Gastroesophageal sphincter (tissue), 4 donors: ENCODE data around the gene OR2W3. TPM values are rescaled to one million over a fixed set of nuclear protein-coding genes. Genes with fewer than 3 reads are reported as not detected.
"Not testable (repeated sequence)": the region's sequence is repeated elsewhere in the genome, so short reads cannot be mapped to it uniquely, and the experiment has no call there.

Experiments used
- ATAC-seq: fragments of 150-250 bp; one replicate; pipeline ENCODE4 v1.9.1; 2016; ENCODE audit warnings: mild to moderate bottlenecking, moderate library complexity
- H3K27ac ChIP-seq, 4 donors: fragments of 200-600 bp; sonication (generic) in 3 of 4; 1 replicate in 3 of 4; 2 replicates in 1 of 4; pipeline ENCODE4 v1.5.1; 2016 to 2019
- H3K27me3 ChIP-seq: fragments of 200-600 bp; sonication (generic); one replicate; pipeline ENCODE4 v1.5.1; 2019
- H3K36me3 ChIP-seq, 2 donors: fragments of 200-600 bp; sonication (generic); one replicate each; pipeline ENCODE4 v1.5.1; 2019; ENCODE audit warnings: control low read depth in 1 of 2
- H3K4me1 ChIP-seq, 3 donors: fragments of 200-600 bp; sonication (generic); 1 replicate in 2 of 3; 2 replicates in 1 of 3; pipeline ENCODE4 v1.5.1; 2016 to 2019; ENCODE audit warnings: control low read depth in 2 of 3
- H3K4me3 ChIP-seq, 2 donors: fragments of 200-600 bp; sonication (generic); one replicate each; pipeline ENCODE4 v1.5.1; 2019; ENCODE audit warnings: mild to moderate bottlenecking in 1 of 2, moderate library complexity in 1 of 2
- H3K9me3 ChIP-seq, 3 donors: fragments of 200-600 bp; sonication (generic); one replicate each; pipeline ENCODE4 v1.5.1; 2017 to 2019; ENCODE audit warnings: control low read depth in 2 of 3
- CTCF ChIP-seq, 4 experiments: fragments of 200-600 bp in 2 of 4; fragments of 450-650 bp in 2 of 4; sonication (generic) in 1 of 4; IDR thresholded peaks; one replicate each; pipeline ENCODE4 v1.5.1; 2017 to 2019; ENCODE audit warnings: antibody characterized with exemption in 4 of 4, mild to moderate bottlenecking in 2 of 4, moderate library complexity in 2 of 4
- EP300 ChIP-seq: sonication (generic); formaldehyde crosslinking; IDR thresholded peaks from one replicate; pipeline ENCODE4 v1.6.1; 2017; ENCODE audit warnings: antibody characterized with exemption, mild to moderate bottlenecking
- POLR2A ChIP-seq, 2 donors: fragments of 450-650 bp; IDR thresholded peaks; one replicate each; pipeline ENCODE4 v1.6.1; 2017; ENCODE audit warnings: antibody characterized with exemption in 2 of 2, mild to moderate bottlenecking in 2 of 2, moderate library complexity in 1 of 2
- POLR2AphosphoS5 ChIP-seq: sonication (generic); formaldehyde crosslinking; IDR thresholded peaks from one replicate; pipeline ENCODE4 v1.6.1; 2017; ENCODE audit warnings: antibody characterized with exemption
- WGBS, 2 donors: methylation state at CpG; one replicate each; pipeline ENCODE4 v1.1.5; 2018; ENCODE audit warnings: low coverage in 1 of 2; 5-methylcytosine and 5-hydroxymethylcytosine counted together
- total RNA-seq, 4 donors: library from RNA; depleted of rRNA; stranded (reverse); fragments of >200 nt; gene quantifications; one replicate each; pipeline ENCODE4 v1.1.0, GENCODE V29; 2016

OR2W3 gene
- total RNA-seq, 4 donors from 2014 or later: 0.39 to 1.6 (median 0.40) TPM; not detected in 1

- H3K36me3 ChIP-seq: no peaks in the 10 kb centered on the region
- TF ChIP-seq POLR2AphosphoS5: no peak
- no peak for TF ChIP-seq EP300
- no peak for TF ChIP-seq POLR2A (IDR thresholded peaks at IDR 0.05)
- no peak for TF ChIP-seq CTCF (IDR thresholded peaks at IDR 0.05)
- no peaks in the 10 kb centered on the region for H3K4me1 ChIP-seq
- H3K4me3 ChIP-seq: no peak overlapping the region
- H3K9me3 ChIP-seq: peaks cover 0 to 16% (median 0%) of the 10 kb centered on the region in 3 donors
- ATAC-seq: no peak
- peaks cover 14% of the 10 kb centered on the region for H3K27me3 ChIP-seq
- no peak overlapping the region for H3K27ac ChIP-seq
- WGBS, 2 donors: 87 to 96% methylated on average over 3 to 6 of the region's 8 CpGs
Observed at GRCh38 chr1:247933989-247934388, 38.6 kb downstream of the OR2W3 start.

GRCh38 chr1:247935781-247936180 is 40.4 kb downstream of the OR2W3 start:
- H3K27ac ChIP-seq: no peak overlapping the region
- no peaks in the 10 kb centered on the region for H3K4me1 ChIP-seq
- H3K4me3 ChIP-seq: no peak overlapping the region
- ATAC-seq: no peak
- TF ChIP-seq POLR2A (IDR thresholded peaks at IDR 0.05): no peak
- no peak for TF ChIP-seq CTCF (IDR thresholded peaks at IDR 0.05)
- TF ChIP-seq POLR2AphosphoS5: no peak
- no peak for TF ChIP-seq EP300
- 88 to 92% methylated on average over 2 to 3 of the region's 9 CpGs for WGBS, 2 donors
- peaks cover 14% of the 10 kb centered on the region for H3K27me3 ChIP-seq
- H3K36me3 ChIP-seq: no peaks in the 10 kb centered on the region
- peaks cover 0 to 16% (median 0%) of the 10 kb centered on the region in 3 donors for H3K9me3 ChIP-seq

GRCh38 chr1:247936415-247936814 is 41.0 kb downstream of the OR2W3 start:
- H3K36me3 ChIP-seq: no peaks in the 10 kb centered on the region
- H3K4me1 ChIP-seq: no peaks in the 10 kb centered on the region
- no peak for TF ChIP-seq POLR2AphosphoS5
- no peak for TF ChIP-seq CTCF (IDR thresholded peaks at IDR 0.05)
- TF ChIP-seq EP300: no peak
- TF ChIP-seq POLR2A (IDR thresholded peaks at IDR 0.05): no peak
- 91 to 96% methylated on average over 4 to 14 of the region's 18 CpGs for WGBS, 2 donors
- peaks cover 0 to 16% (median 0%) of the 10 kb centered on the region in 3 donors for H3K9me3 ChIP-seq
- no peak overlapping the region for H3K4me3 ChIP-seq
- peaks cover 14% of the 10 kb centered on the region for H3K27me3 ChIP-seq
- ATAC-seq: no peak
- no peak overlapping the region for H3K27ac ChIP-seq

- TF ChIP-seq CTCF (IDR thresholded peaks at IDR 0.05): peak in 2 of 4 experiments; percentile 20 to 39
- not testable (repeated sequence) for H3K4me1 ChIP-seq, H3K36me3 ChIP-seq, H3K27ac ChIP-seq
- WGBS, 2 donors: 15% methylated on average over 4 of the region's 44 CpGs; no CpG with 5 or more reads in 1 of the 2 donors
- ATAC-seq: peak; percentile 81
- Histone ChIP-seq H3K4me3 (peak overlapping the region in 1 of 2 donors; percentile 30), H3K9me3 (peaks cover 0 to 16% (median 0%) of the 10 kb centered on the region in 3 donors), H3K27me3 (peaks cover 14% of the 10 kb centered on the region)
Observed at GRCh38 chr1:247936965-247937734, 41.8 kb downstream of the OR2W3 start.

GRCh38 chr1:247942624-247943023 is 47.2 kb downstream of the OR2W3 start:
- WGBS, 2 donors: 83 to 84% methylated on average over 6 of the region's 6 CpGs
- Histone ChIP-seq H3K27ac (no peak overlapping the region), H3K4me3 (no peak overlapping the region), H3K27me3 (peaks cover under 1% of the 10 kb centered on the region), H3K9me3 (peaks cover 0 to 7% (median 0%) of the 10 kb centered on the region in 3 donors), H3K4me1 (no peaks in the 10 kb centered on the region), H3K36me3 (no peaks in the 10 kb centered on the region)
- TF ChIP-seq EP300 (no peak), CTCF (IDR thresholded peaks at IDR 0.05) (no peak), POLR2AphosphoS5 (no peak), POLR2A (IDR thresholded peaks at IDR 0.05) (no peak)
- ATAC-seq: no peak
